HepG2 (cell line): ENCODE data around the gene GRID1. TPM values are rescaled to one million over a fixed set of nuclear protein-coding genes. Genes with fewer than 3 reads are reported as not detected.

Experiments used
- ATAC-seq: fragments of 200-7000 bp; cut with Tn5 transposase; 3 replicates; pipeline ENCODE4 v1.9.1; 2020; ENCODE audit warnings: mild to moderate bottlenecking, moderate library complexity
- BruUV-seq: library from RNA; stranded (reverse); fragments of 400-500 nt; replicated peaks from 2 replicates; lab custom pipeline; 2021; lab: Mats Ljungman, UMichigan
- CTCF ChIA-PET: fragments of 300-600 bp; formaldehyde crosslinking; extraction: SDS; loops from one replicate; lab custom pipeline; 2021; ENCODE audit warnings: low total read pairs, inconsistent platforms, low intra/inter-chr PET ratio; lab: Yijun Ruan, JAX
- POLR2A ChIA-PET: fragments of 350-600 bp; sonication (Branson Sonifier 250); formaldehyde crosslinking; loops from one replicate; lab custom pipeline; 2020; ENCODE audit warnings: antibody characterized with exemption, inconsistent platforms; lab: Yijun Ruan, JAX
- DNase-seq: peaks from one replicate; pipeline ENCODE4 v3.0.0-alpha.2; 2015; ENCODE audit warnings: low spot score
- FAIRE-seq: peaks from 3 replicates; lab custom pipeline; 2011; peaks lifted over from hg19 to GRCh38; lab: Jason Lieb, UNC
- H2AFZ ChIP-seq: one replicate; pipeline ENCODE4 v1.6.1; 2011; ENCODE audit warnings: low read length, inconsistent platforms
- H3K27ac ChIP-seq: fragments of 300-600 bp; 3 replicates; pipeline ENCODE4 v1.8.0; 2011; ENCODE audit warnings: mixed run types, mild to moderate bottlenecking, mixed read lengths, low read length, inconsistent platforms; ENCODE audit not compliant: insufficient read depth; ENCODE audit errors: extremely low read length
- H3K27me3 ChIP-seq, 2 experiments: fragments of 200-600 bp in 1 of 2; 2 replicates in 1 of 2; 3 replicates in 1 of 2; pipeline versions ENCODE4 v1.6.0 to v1.8.0; 2011; ENCODE audit warnings: low read length in 2 of 2, mild to moderate bottlenecking in 2 of 2, moderate library complexity in 2 of 2, inconsistent platforms in 1 of 2; ENCODE audit not compliant: insufficient read depth in 2 of 2, control insufficient read depth in 1 of 2
- H3K36me3 ChIP-seq, 2 experiments: fragments of 200-600 bp in 1 of 2; replicated peaks in 1 of 2; 2 replicates in 1 of 2; 3 replicates in 1 of 2; pipeline versions ENCODE4 v1.5.1 to v1.8.0; 2011; ENCODE audit warnings: low read length in 2 of 2, inconsistent platforms in 1 of 2; ENCODE audit not compliant: insufficient read depth in 2 of 2, control insufficient read depth in 1 of 2
- H3K4me1 ChIP-seq: 2 replicates; pipeline ENCODE4 v1.5.1; 2012; ENCODE audit warnings: low read length, inconsistent platforms; ENCODE audit not compliant: insufficient read depth
- H3K4me2 ChIP-seq: 2 replicates; pipeline ENCODE4 v1.6.0; 2011; ENCODE audit warnings: low read depth, low read length, inconsistent platforms
- H3K4me3 ChIP-seq, 3 experiments: fragments of 200-600 bp in 1 of 3; sonication (generic), shearing (Covaris generic) in 1 of 3; replicated peaks in 1 of 3; 2 replicates each; pipeline ENCODE4 v1.5.1; 2011 to 2016; ENCODE audit warnings: low read length in 3 of 3, inconsistent platforms in 2 of 3, low read depth in 2 of 3, mild to moderate bottlenecking in 2 of 3, control low read depth in 1 of 3, mixed read lengths in 1 of 3; ENCODE audit not compliant: insufficient read depth in 1 of 3
- H3K79me2 ChIP-seq: one replicate; pipeline ENCODE4 v1.6.1; 2011; ENCODE audit warnings: low read length, inconsistent platforms; ENCODE audit not compliant: insufficient read depth
- H3K9ac ChIP-seq: 2 replicates; pipeline ENCODE4 v1.6.0; 2011; ENCODE audit warnings: mild to moderate bottlenecking, low read depth, low read length, inconsistent platforms; ENCODE audit not compliant: insufficient read depth
- H3K9me3 ChIP-seq: 2 replicates; pipeline ENCODE4 v1.5.1; 2012; ENCODE audit warnings: mild to moderate bottlenecking, low read length
- H4K20me1 ChIP-seq: 2 replicates; pipeline ENCODE4 v1.6.0; 2011; ENCODE audit warnings: inconsistent platforms, mild to moderate bottlenecking, low read length, moderate library complexity; ENCODE audit not compliant: insufficient read depth
- CBX1 ChIP-seq: IDR thresholded peaks from one replicate; pipeline ENCODE4 v1.6.1; 2016; ENCODE audit warnings: antibody characterized with exemption, low read depth
- CBX5 ChIP-seq: sonication (generic); formaldehyde crosslinking; IDR thresholded peaks from 2 replicates; pipeline ENCODE4 v1.4.0; 2020; ENCODE audit warnings: missing genetic modification reagents, borderline replicate concordance
- CENPT ChIP-seq: sonication (generic); formaldehyde crosslinking; IDR thresholded peaks from 2 replicates; pipeline ENCODE4 v1.8.0; 2022; ENCODE audit warnings: low read depth, mild to moderate bottlenecking, moderate library complexity, missing genetic modification reagents
- ISL2 ChIP-seq: sonication (generic); formaldehyde crosslinking; IDR thresholded peaks from 2 replicates; pipeline ENCODE4 v1.5.0; 2020; ENCODE audit warnings: missing genetic modification reagents
- KMT2A ChIP-seq: sonication (generic); formaldehyde crosslinking; IDR thresholded peaks from 2 replicates; pipeline ENCODE4 v1.4.0; 2020; ENCODE audit warnings: missing genetic modification reagents
- NONO ChIP-seq, 2 experiments: fragments of 450-650 bp in 1 of 2; sonication (generic) in 1 of 2; formaldehyde crosslinking in 1 of 2; IDR thresholded peaks in 1 of 2; conservative IDR thresholded peaks in 1 of 2; 2 replicates each; pipeline versions ENCODE4 v1.6.1 to v1.8.0; 2017 to 2022; ENCODE audit warnings: mild to moderate bottlenecking in 1 of 2, missing genetic modification reagents in 1 of 2, moderate library complexity in 1 of 2
- PLRG1 ChIP-seq: fragments of 450-650 bp; conservative IDR thresholded peaks from 2 replicates; pipeline ENCODE4 v1.6.1; 2016
- POGZ ChIP-seq: sonication (generic); formaldehyde crosslinking; IDR thresholded peaks from 2 replicates; pipeline ENCODE4 v1.4.0; 2020; ENCODE audit warnings: mild to moderate bottlenecking, missing genetic modification reagents
- RFX1 ChIP-seq: fragments of 450-650 bp; IDR thresholded peaks from 2 replicates; pipeline ENCODE4 v1.6.1; 2017
- SMAD3 ChIP-seq: sonication (generic); formaldehyde crosslinking; IDR thresholded peaks from 2 replicates; pipeline ENCODE4 v1.4.0; 2020; ENCODE audit warnings: missing genetic modification reagents
- TEAD3 ChIP-seq: optimal IDR thresholded peaks from 2 replicates; pipeline ENCODE3; 2016; ENCODE audit warnings: borderline replicate concordance
- ZMYM2 ChIP-seq: sonication (generic); formaldehyde crosslinking; IDR thresholded peaks from 2 replicates; pipeline ENCODE4 v1.8.0; 2022; ENCODE audit warnings: mild to moderate bottlenecking, missing genetic modification reagents
- ZNF558 ChIP-seq: sonication (generic); formaldehyde crosslinking; IDR thresholded peaks from 2 replicates; pipeline ENCODE4 v1.9.0; 2022; ENCODE audit warnings: mild to moderate bottlenecking, missing genetic modification reagents, borderline replicate concordance
- ZNF660 ChIP-seq: sonication (generic); formaldehyde crosslinking; IDR thresholded peaks from 2 replicates; pipeline ENCODE4 v1.5.1; 2020; ENCODE audit warnings: mild to moderate bottlenecking, low read depth, missing genetic modification reagents, borderline replicate concordance
- ZNF749 ChIP-seq: sonication (generic); formaldehyde crosslinking; IDR thresholded peaks from 2 replicates; pipeline ENCODE4 v1.8.0; 2022; ENCODE audit warnings: mild to moderate bottlenecking, missing genetic modification reagents, moderate library complexity, borderline replicate concordance
- WGBS: methylation state at CpG from one replicate; pipeline ENCODE4 v1.1.6; 2017; ENCODE audit warnings: low lambda C conversion rate; 5-methylcytosine and 5-hydroxymethylcytosine counted together
- in situ Hi-C: cut with HindIII; loops from 2 replicates; pipeline ENCODE4 v1.10.0; 2017; ENCODE audit warnings: low pct_unique_long_range_greater_than_20kb; ENCODE audit not compliant: extremely low pct_ligation_motif_present
- intact Hi-C: fragments of 100-400 bp; cut with micrococcal nuclease; formaldehyde crosslinking; loops from one replicate; pipeline ENCODE4 v1.10.0; 2022; ENCODE audit not compliant: unreplicated experiment
- polyA plus RNA-seq, 8 experiments: library from polyadenylated mRNA; depleted of rRNA in 3 of 8; stranded (reverse) in 7 of 8; unstranded in 1 of 8; fragments of >200 nt; fragmentation: Illumina TruSeq in 4 of 8; extraction: Trizol in 4 of 8; gene quantifications; 2 replicates each; pipeline versions ENCODE4 v1.2.1 to v1.2.3, GENCODE V29; 2011 to 2016; ENCODE audit warnings: low read depth in 4 of 8, missing spikeins in 1 of 8, mixed read lengths in 1 of 8; ENCODE audit not compliant: insufficient read depth in 1 of 8
- total RNA-seq, 5 experiments: library from RNA; depleted of rRNA; stranded (reverse); fragments of >200 nt; fragmentation: Illumina TruSeq; extraction: Trizol; gene quantifications; 2 replicates each; pipeline ENCODE4 v1.2.3, GENCODE V29; 2016; ENCODE audit warnings: low read depth in 1 of 5
- TF ChIP-seq, protein P1 (sequence below), 2 experiments: sonication (generic) in 1 of 2; formaldehyde crosslinking in 1 of 2; IDR thresholded peaks; 2 replicates each; pipeline versions ENCODE4 v1.6.1 to v1.9.0; 2014 to 2022; ENCODE audit warnings: antibody characterized with exemption in 1 of 2, borderline replicate concordance in 1 of 2, inconsistent platforms in 1 of 2, low read depth in 1 of 2, missing genetic modification reagents in 1 of 2
- TF ChIP-seq, protein P2 (sequence below): IDR thresholded peaks from 2 replicates; pipeline ENCODE4 v1.6.1; 2016; ENCODE audit warnings: control low read depth
- TF ChIP-seq, protein P3 (sequence below): conservative IDR thresholded peaks from 2 replicates; pipeline ENCODE4 v1.6.1; 2018; ENCODE audit warnings: missing genetic modification reagents

Gene GRID1
- total and polyA plus RNA-seq, 2 of the 13 experiments (the other 11 are each of a cell fraction or from before 2014, with no cell fraction given): 0.05 TPM; not detected in 1

DNA sequence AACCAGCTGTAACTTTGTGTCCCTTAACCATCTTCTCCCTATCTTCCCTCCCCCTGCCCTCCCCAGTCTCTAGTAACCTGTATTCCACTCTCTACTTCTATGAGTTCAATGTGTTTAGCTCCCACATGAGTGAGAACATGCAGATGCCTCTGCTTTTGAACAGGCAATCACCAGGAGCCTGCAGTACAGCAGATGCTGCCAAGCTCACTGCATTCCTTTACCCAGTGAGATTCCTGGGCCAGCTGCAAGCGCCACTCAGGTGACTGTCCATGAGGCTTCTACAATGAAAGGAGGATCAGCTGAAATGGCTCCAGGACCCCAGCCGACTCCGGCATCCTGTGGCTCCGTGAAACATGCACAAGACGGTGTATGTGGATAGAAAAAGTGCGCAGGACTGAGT is 15.7 kb downstream of the GRID1 start:
- FAIRE-seq: no peak
- no TSS peak for BruUV-seq
- 2% methylated on average over 6 of the region's 6 CpGs for WGBS
- intact Hi-C loops (no loop called here), in situ Hi-C loops (no loop called here)
- H3K4me2 ChIP-seq: no peak overlapping the region
- H2AFZ ChIP-seq: no peak overlapping the region
- ChIA-PET POLR2A (no interaction called here), CTCF (no interaction called here)
- H3K27ac ChIP-seq: no peak overlapping the region
- DNase-seq: no peak
- no peaks in the 10 kb centered on the region for H3K36me3 ChIP-seq
- no peak overlapping the region for H3K4me3 ChIP-seq
- no peaks in the 10 kb centered on the region for H3K4me1 ChIP-seq
- no peak for ATAC-seq
- peaks cover 5 to 21% of the 10 kb centered on the region in 2 experiments; a peak in 2 of 5 replicates for H3K27me3 ChIP-seq
- no peaks in the 10 kb centered on the region for H3K9me3 ChIP-seq
- no peaks in the 10 kb centered on the region for H3K79me2 ChIP-seq
- no peak overlapping the region for H3K9ac ChIP-seq
- peaks cover 5% of the 10 kb centered on the region; the same call in 1 of the 2 replicates for H4K20me1 ChIP-seq
- TF ChIP-seq, protein P1, sequence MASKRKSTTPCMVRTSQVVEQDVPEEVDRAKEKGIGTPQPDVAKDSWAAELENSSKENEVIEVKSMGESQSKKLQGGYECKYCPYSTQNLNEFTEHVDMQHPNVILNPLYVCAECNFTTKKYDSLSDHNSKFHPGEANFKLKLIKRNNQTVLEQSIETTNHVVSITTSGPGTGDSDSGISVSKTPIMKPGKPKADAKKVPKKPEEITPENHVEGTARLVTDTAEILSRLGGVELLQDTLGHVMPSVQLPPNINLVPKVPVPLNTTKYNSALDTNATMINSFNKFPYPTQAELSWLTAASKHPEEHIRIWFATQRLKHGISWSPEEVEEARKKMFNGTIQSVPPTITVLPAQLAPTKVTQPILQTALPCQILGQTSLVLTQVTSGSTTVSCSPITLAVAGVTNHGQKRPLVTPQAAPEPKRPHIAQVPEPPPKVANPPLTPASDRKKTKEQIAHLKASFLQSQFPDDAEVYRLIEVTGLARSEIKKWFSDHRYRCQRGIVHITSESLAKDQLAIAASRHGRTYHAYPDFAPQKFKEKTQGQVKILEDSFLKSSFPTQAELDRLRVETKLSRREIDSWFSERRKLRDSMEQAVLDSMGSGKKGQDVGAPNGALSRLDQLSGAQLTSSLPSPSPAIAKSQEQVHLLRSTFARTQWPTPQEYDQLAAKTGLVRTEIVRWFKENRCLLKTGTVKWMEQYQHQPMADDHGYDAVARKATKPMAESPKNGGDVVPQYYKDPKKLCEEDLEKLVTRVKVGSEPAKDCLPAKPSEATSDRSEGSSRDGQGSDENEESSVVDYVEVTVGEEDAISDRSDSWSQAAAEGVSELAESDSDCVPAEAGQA (IDR thresholded peaks at IDR 0.05; ENCODE audit: low read depth): no peak
- TF ChIP-seq, protein P1 (CRISPR knock-in tag; IDR thresholded peaks at IDR 0.05; ENCODE audit: borderline replicate concordance): no peak
- TF ChIP-seq ZNF660 (CRISPR knock-in tag): no peak
- TF ChIP-seq ZNF558: no peak
- no peak for TF ChIP-seq NONO (IDR thresholded peaks at IDR 0.05)
- TF ChIP-seq NONO (CRISPR knock-in tag; conservative IDR thresholded peaks at IDR 0.05): no peak
- TF ChIP-seq, protein P2, sequence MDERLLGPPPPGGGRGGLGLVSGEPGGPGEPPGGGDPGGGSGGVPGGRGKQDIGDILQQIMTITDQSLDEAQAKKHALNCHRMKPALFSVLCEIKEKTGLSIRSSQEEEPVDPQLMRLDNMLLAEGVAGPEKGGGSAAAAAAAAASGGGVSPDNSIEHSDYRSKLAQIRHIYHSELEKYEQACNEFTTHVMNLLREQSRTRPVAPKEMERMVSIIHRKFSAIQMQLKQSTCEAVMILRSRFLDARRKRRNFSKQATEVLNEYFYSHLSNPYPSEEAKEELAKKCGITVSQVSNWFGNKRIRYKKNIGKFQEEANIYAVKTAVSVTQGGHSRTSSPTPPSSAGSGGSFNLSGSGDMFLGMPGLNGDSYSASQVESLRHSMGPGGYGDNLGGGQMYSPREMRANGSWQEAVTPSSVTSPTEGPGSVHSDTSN (CRISPR knock-in tag): no peak
- no peak for TF ChIP-seq PLRG1
- TF ChIP-seq ISL2 (CRISPR knock-in tag): no peak
- no peak for TF ChIP-seq POGZ (CRISPR knock-in tag)
- no peak for TF ChIP-seq SMAD3 (CRISPR knock-in tag)
- no peak for TF ChIP-seq TEAD3
- TF ChIP-seq CBX1: no peak
- TF ChIP-seq ZMYM2 (CRISPR knock-in tag): no peak
- TF ChIP-seq, protein P3, sequence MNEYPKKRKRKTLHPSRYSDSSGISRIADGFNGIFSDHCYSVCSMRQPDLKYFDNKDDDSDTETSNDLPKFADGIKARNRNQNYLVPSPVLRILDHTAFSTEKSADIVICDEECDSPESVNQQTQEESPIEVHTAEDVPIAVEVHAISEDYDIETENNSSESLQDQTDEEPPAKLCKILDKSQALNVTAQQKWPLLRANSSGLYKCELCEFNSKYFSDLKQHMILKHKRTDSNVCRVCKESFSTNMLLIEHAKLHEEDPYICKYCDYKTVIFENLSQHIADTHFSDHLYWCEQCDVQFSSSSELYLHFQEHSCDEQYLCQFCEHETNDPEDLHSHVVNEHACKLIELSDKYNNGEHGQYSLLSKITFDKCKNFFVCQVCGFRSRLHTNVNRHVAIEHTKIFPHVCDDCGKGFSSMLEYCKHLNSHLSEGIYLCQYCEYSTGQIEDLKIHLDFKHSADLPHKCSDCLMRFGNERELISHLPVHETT (CRISPR knock-in tag): no peak
- TF ChIP-seq RFX1: no peak
- no peak for TF ChIP-seq ZNF749 (CRISPR knock-in tag)
- TF ChIP-seq CENPT (CRISPR knock-in tag): no peak
- TF ChIP-seq KMT2A: no peak
- no peak for TF ChIP-seq CBX5 (CRISPR knock-in tag)
